HG02973 (cell line): ENCODE measurements around the gene SLC4A4.

Source experiments
- ATAC-seq: cut with Tn5 transposase; IDR thresholded peaks from one replicate; pipeline ENCODE4 v1.9.1; 2021; ENCODE audit warnings: moderate library complexity; ENCODE audit not compliant: unreplicated experiment

SLC4A4 gene

DNA sequence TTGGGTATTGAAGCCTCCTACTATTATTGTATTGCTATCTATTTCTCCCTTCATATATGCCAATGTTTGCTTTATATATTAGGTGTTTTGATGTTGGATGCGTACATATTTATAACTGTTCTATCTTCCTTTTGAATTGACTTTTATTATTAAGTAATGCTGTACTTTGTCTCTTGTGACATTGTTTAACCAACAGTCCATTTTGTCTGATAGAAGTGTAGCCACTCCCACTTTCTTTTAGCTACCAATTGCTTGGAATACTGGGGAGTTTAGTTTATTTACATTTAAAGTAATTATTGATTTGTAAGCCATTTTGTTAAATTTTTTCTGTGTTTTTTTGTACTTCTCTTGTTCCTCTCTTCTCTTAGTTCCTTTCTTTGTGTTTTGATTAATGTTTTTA is 249.2 kb downstream of the SLC4A4 start:
- ATAC-seq: no peak

DNA sequence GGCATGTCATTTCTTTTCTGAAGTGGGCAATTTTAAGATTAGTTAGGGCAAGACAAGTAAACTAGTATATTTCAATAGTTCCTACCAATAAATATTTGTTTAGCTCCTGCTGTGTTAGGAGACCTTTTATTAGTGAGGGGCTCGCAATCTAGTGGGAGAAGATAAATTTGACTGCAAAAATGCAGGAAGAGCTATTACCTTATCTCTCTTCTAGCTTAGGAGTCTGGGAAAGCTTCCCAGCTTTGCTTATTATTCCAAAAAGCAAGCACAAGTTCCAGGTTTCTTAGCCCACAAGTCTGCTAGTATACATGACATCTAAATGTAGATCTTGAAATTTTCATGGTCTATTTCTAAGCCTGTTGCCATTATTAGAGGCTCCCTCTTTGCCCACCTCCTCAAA is 254.0 kb downstream of the SLC4A4 start:
- no peak for ATAC-seq

DNA sequence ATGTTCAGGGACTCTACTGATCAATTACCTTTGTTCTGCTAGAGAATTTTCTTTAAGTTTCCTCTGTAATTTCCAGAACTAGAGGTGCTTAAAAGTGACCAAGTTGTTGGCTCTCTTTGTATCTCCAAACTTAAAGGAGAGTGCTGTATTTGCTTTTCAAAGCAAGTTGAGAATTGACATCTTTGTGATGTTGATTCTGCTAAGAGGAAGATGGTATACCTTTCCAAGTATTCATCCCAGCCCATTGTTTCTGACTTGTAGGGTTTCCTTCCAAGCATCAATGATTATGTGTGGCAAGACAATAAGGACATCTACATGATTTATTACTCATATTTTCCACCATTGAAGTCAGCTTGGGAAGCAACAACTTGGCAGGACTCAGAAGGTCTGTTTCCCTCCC is 254.5 kb downstream of the SLC4A4 start:
- ATAC-seq: no peak

DNA sequence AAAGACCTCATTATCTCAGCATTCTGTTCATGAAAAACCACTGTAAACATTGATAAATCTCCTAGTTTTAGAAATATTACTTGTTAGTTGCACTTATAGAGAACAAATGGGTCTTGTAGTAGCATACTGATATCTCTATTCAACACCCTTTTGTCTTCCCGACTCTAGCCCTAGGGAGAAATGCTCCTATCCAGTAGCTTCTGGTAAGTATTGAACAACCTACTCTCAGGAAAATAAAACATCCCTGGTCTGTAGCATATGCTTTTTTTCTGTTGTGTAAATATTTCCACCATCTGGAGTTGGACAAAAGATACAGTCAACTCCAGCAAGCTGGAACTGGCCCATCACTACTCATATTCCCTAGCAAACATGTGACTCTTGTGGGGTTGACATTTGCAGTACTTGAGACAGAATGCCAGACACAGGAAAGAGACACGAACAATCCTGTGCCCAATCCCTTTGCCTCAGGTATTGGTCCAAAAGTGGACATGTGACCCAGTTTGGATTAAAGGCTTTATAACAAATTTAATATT is 256.8 kb downstream of the SLC4A4 start:
- no peak for ATAC-seq

DNA sequence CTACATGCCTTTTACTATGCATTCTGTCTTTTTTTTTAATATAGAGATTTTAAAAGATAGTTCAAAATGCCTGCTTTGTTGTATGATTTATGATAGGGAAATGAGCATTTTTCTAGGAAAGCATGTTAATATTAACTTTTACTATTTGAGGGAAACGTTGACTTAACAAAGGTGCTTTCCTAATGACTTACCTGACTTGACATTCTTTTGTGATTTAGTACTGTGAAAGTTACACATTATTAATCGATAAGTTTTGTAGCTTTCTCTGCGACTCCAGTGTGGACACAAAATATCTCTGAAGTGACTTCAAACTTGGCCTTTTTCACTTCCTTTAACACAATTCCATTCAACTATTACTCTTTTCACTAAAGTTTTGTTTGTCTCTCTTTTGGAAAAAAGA is 260.8 kb downstream of the SLC4A4 start:
- ATAC-seq: no peak

DNA sequence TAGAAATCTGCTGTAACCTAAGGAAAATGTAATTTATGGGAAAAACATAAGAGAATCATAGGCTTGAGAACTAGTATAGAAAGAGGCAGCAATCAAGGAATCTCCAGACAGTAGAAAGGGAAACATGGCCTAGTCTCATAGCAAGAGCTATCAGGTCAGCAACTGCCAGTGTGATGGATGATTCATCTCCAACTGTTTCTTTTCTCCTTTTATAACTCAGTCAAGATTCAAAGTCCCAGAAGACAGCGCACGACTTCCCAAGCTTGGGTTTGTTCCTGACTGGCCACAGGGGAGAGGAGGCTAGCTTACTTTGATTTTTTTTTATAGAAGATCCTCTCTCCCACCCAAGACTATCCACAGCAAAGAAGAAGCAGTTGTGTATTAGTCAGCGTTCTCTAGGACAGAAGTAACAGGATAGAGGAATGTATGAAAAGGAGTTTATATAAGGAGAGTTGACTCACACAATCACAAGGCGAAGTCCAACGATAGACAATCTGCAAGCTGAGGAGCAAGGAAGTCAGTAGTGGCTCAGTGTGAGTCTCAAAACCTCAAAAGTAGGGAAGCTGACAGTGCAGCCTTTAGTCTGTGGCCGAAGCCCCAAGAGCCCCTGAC is 263.6 kb downstream of the SLC4A4 start:
- no peak for ATAC-seq

DNA sequence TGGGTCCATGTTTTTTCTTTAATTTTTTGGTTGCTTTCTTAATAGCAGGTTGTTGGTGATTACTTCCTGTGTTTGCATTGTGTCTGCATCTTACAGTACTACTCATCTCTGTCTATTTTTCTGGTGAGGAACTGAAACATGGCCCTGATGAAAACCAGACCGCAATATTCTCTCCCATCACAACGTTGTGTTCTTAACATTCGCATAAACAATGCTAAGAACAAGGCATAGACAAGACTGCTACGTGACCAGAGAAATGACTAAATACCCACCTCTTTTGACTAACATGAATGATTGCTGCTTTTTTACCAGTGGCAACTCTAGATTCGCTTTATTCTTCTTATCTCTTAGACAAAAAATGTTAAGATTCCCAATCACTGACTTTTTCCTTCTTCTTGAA is 266.0 kb downstream of the SLC4A4 start:
- ATAC-seq: peak; percentile 98

DNA sequence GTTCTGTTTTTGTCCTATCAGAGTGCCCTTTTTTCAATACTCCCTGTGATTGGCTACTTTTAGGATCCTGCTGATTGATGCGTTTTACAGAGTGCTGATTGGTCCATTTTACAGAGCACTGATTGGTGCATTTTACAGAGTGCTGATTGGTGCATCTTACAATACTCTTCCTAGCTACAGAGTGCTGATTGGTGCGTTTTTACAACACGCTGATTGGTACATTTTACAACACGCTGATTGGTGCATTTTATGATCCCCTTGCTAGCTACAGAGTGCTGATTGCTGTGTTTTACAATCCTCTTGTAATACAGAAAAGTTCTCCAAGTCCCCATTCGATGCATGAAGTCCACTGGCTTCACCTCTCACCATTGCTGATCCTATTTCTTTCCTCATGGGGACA is 268.3 kb downstream of the SLC4A4 start:
- ATAC-seq: no peak

DNA sequence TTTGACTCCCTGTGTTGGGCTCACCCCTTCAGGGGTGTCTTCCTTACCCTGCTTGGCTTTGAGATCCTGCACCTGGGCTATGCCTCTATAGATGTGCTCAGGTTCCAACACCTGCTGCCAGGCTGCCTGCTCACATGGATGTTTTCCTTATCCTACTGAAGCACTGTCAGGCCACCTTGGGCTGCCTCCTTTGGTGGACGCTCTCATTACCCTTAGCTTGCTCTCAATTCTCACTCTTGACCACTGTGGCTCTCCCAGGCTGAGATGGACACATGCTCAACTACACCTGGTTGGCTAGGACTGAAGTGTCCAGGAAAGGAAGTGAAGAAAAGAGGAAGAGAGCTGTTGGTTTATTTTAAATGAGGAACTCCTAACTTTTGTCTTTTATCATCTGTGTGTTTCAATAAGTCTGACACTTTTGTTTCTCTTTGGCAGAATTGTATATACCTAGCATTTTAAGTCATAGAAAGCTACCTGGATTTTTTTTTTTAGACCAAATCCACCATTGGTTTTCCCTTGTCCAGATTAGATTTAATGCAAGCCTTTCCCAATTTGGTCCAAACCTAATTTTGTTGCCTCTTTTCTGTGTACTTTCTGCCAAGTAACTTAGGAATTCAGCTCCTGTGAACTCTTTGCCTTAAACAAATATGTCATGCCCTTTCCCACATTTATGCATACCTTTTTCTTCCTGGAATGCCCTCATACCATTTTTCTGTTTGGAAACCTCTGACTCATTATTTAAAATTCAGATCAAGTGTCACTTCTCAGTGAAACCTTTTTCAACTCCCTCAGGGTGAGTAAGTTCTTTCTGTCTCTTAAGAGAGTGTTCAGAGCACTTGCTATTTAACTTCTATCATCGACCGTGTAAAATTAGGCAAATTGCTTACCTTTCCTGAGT is 269.2 kb downstream of the SLC4A4 start:
- ATAC-seq: no peak

DNA sequence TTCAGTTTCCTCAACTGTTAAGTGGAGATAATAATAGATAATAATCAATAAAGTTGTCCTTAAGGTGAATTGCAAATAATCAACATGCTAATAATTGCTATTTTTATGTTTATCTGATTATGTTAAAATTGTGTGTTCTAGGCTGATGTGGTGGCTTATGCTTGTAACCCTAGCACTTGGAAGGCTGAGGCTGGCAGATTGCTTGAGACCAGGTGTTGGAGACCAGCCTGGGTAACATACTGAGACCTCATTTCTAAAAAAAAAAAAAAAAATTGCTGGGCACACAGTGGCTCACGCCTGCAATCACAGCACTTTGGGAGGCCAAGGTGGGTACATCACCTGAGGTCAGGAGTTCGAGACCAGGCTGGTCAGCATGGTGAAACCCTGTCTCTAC is 269.9 kb downstream of the SLC4A4 start:
- no peak for ATAC-seq

DNA sequence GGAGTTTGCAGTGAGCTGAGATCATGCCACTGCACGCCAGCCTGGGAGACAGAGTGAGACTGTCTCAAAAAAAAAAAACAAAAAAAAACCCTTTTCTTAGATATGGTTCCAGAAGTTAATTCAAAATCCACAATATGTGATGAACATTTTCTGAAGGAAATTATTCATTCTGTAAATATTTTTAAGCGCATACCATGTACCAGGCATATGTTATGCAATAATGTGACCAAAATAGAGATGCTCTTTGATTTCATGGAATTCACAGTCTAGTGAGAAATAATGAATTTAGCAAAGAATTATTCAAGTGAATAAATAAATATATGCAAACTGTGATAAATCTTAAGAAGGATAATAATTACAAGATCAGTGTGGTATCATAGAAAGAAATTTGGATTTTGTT is 270.3 kb downstream of the SLC4A4 start:
- ATAC-seq: no peak

DNA sequence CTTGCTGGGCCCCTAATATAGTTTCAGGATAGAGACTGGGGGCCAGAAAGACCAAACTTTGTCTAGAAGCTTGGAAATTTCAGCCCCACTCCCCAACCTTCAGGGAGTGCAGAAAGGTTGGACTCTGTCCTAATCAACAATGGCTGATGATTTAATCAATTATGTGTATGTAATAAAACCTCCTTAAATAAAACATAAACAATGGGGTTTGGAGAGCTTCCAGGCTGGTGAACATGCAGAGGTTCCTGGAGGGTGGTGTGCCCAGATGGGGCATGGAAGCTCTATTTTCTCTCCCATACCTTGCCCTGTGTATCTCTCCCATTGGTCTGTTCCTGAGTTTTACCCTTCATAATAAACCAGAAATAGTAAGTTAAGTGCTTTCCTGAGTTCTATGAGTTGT is 270.8 kb downstream of the SLC4A4 start:
- no peak for ATAC-seq

DNA sequence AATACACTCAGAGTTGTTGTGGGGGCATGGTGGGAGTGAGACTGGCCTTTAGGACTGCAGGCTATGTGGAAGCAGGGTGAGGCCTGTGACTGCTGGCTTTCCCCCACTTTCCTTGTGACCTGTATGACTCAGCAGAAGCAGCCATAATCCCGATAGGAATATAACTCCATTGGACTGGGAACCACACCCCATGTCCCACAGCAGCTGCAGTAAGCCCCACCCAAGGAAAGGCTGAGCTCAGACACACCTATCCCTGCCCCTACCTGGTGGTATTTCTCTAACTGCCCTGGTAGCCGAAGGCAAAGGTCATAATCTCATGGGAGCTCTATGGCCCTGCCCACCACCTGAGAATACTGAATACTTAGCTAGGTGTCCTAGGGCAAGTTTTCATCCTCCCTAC is 275.8 kb downstream of the SLC4A4 start:
- ATAC-seq: no peak

DNA sequence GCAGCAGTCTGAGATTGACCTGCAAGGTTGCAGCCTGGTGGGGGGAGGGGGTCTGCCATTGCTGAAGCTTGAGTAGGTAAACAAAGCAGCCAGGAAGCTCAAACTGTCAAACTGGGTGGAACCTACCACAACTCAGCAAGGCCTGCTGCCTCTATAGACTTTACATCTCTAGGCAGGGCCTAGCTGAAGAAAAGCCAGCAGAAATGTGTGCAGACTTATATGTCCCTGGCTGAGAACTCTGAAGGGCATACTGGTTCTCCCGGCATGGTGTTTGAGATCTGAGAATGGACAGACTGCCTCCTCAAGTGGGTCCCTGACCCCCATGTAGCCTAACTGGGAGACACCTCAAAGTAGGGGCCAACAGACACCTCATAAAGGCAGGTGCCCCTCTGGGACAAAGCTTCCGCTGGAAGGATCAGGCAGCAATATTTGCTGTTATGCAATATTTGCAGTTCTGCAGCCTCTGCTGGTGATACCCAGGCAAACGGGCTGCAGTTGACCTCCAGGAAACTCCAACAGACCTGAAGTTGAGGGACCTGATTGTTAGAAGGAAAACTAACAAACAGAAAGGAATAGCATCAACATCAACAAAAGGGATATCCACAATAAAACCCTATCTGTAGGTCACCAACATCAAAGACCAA is 277.5 kb downstream of the SLC4A4 start:
- ATAC-seq: no peak
